Neutrophil (primary cell): ENCODE results near the gene RCSD1.

Experiments
- H3K27ac ChIP-seq: fragments of 200-600 bp; sonication (generic); 2 replicates; pipeline ENCODE4 v1.5.1; 2016; ENCODE audit warnings: mild to moderate bottlenecking, moderate library complexity
- H3K27me3 ChIP-seq: fragments of 200-600 bp; sonication (generic); 2 replicates; pipeline ENCODE4 v1.6.0; 2016; ENCODE audit warnings: mild to moderate bottlenecking
- H3K36me3 ChIP-seq: fragments of 200-600 bp; sonication (generic); 2 replicates; pipeline ENCODE4 v1.5.1; 2017
- H3K4me1 ChIP-seq, 2 experiments: fragments of 200-600 bp in 1 of 2; sonication (generic) in 1 of 2; 1 replicate in 1 of 2; 2 replicates in 1 of 2; pipeline versions ENCODE4 v1.5.1 to v1.6.1; 2013 to 2016; ENCODE audit warnings: low read depth in 1 of 2, low read length in 1 of 2, mild to moderate bottlenecking in 1 of 2, moderate library complexity in 1 of 2; ENCODE audit not compliant: control insufficient read depth in 1 of 2, insufficient read depth in 1 of 2
- H3K4me3 ChIP-seq, 2 experiments: fragments of 200-600 bp in 1 of 2; sonication (generic) in 1 of 2; 1 replicate in 1 of 2; 2 replicates in 1 of 2; pipeline ENCODE4 v1.5.1; 2013 to 2016; ENCODE audit warnings: low read depth in 1 of 2, low read length in 1 of 2, mild to moderate bottlenecking in 1 of 2, moderate library complexity in 1 of 2
- H3K9me3 ChIP-seq: fragments of 200-600 bp; sonication (generic); 2 replicates; pipeline ENCODE4 v1.5.1; 2016
- CTCF ChIP-seq: fragments of 200-600 bp; sonication (generic); IDR thresholded peaks from 2 replicates; pipeline ENCODE4 v1.5.1; 2016; ENCODE audit warnings: antibody characterized with exemption

The RCSD1 gene

GRCh38 chr1:167629681-167630567 lies at the start of gene RCSD1:
TSS of gene RCSD1 (plus strand) at chr1:167630232. CDS start at chr1:167630424, 192 bp downstream.
- TF ChIP-seq CTCF = no peak
- H3K36me3 ChIP-seq = peaks cover 10% of the 10 kb centered on the region
- peak within 1 kb of the TSS; percentile 99 for H3K27ac ChIP-seq
- H3K27me3 ChIP-seq = no peaks in the 10 kb centered on the region
- peaks cover 80 to 83% of the 10 kb centered on the region in 2 experiments for H3K4me1 ChIP-seq
- H3K4me3 ChIP-seq = peak within 1 kb of the TSS; percentile 88 to 90
- no peaks in the 10 kb centered on the region for H3K9me3 ChIP-seq

- Histone ChIP-seq H3K27ac (no peak overlapping the region), H3K9me3 (no peaks in the 10 kb centered on the region), H3K4me1 (no peaks in the 10 kb centered on the region), H3K27me3 (no peaks in the 10 kb centered on the region), H3K4me3 (no peak overlapping the region), H3K36me3 (peaks cover 4% of the 10 kb centered on the region)
- TF ChIP-seq CTCF = no peak
These were observed 48.0 kb upstream of the RCSD1 start for GRCh38 chr1:167582064-167582463.

GRCh38 chr1:167582722-167583121 lies 47.3 kb upstream of the RCSD1 start:
- no peak for TF ChIP-seq CTCF
- Histone ChIP-seq H3K4me3 (no peak overlapping the region), H3K36me3 (peaks cover 4% of the 10 kb centered on the region), H3K9me3 (no peaks in the 10 kb centered on the region), H3K27me3 (no peaks in the 10 kb centered on the region), H3K4me1 (no peaks in the 10 kb centered on the region), H3K27ac (no peak overlapping the region)

- H3K36me3 ChIP-seq = peaks cover 4% of the 10 kb centered on the region
- no peak for TF ChIP-seq CTCF
- no peak overlapping the region for H3K4me3 ChIP-seq
- H3K9me3 ChIP-seq = no peaks in the 10 kb centered on the region
- no peaks in the 10 kb centered on the region for H3K4me1 ChIP-seq
- H3K27ac ChIP-seq = no peak overlapping the region
- H3K27me3 ChIP-seq = no peaks in the 10 kb centered on the region
These were observed 45.5 kb upstream of the RCSD1 start for GRCh38 chr1:167584581-167584980.

GRCh38 chr1:167587342-167587741 lies 42.7 kb upstream of the RCSD1 start:
- TF ChIP-seq CTCF = no peak
- Histone ChIP-seq H3K4me3 (no peak overlapping the region), H3K27ac (no peak overlapping the region), H3K9me3 (no peaks in the 10 kb centered on the region), H3K4me1 (no peaks in the 10 kb centered on the region), H3K36me3 (no peaks in the 10 kb centered on the region), H3K27me3 (no peaks in the 10 kb centered on the region)
